TTC549 (cell line): ENCODE results near the gene IL36B.

Source experiments
- FAIRE-seq: peaks from 2 replicates; lab custom pipeline; 2012; peaks lifted over from hg19 to GRCh38; lab: Jason Lieb, UNC

The IL36B gene

GRCh38 chr2:113050921-113051895 is 1.5 kb downstream of the IL36B start:
- FAIRE-seq = no peak

- no peak for FAIRE-seq
These were observed 6.2 kb downstream of the IL36B start for GRCh38 chr2:113046465-113046864.

GRCh38 chr2:113041871-113042270 is 10.8 kb downstream of the IL36B start:
- FAIRE-seq = no peak

- no peak for FAIRE-seq
These were observed 12.9 kb downstream of the IL36B start for GRCh38 chr2:113039719-113040118.

GRCh38 chr2:113039158-113039557 is 13.5 kb downstream of the IL36B start:
- FAIRE-seq = no peak

GRCh38 chr2:113038291-113038690 is 14.4 kb downstream of the IL36B start:
- FAIRE-seq = no peak

GRCh38 chr2:113036763-113037162 is 15.9 kb downstream of the IL36B start:
- FAIRE-seq = no peak

GRCh38 chr2:113034016-113034415 is 18.7 kb downstream of the IL36B start:
- FAIRE-seq = no peak

- FAIRE-seq = no peak
These were observed 19.9 kb downstream of the IL36B start for GRCh38 chr2:113032737-113033136.

- no peak for FAIRE-seq
These were observed 24.6 kb downstream of the IL36B start for GRCh38 chr2:113028112-113028511.

- FAIRE-seq = no peak
These were observed 25.0 kb downstream of the IL36B start for GRCh38 chr2:113027691-113028090.

GRCh38 chr2:113025737-113026136 is 26.9 kb downstream of the IL36B start:
- no peak for FAIRE-seq

- FAIRE-seq = no peak
These were observed 27.9 kb downstream of the IL36B start for GRCh38 chr2:113024764-113025163.

GRCh38 chr2:113021312-113021711 is 31.4 kb downstream of the IL36B start:
- FAIRE-seq = no peak

- FAIRE-seq = no peak
These were observed 34.2 kb downstream of the IL36B start for GRCh38 chr2:113018509-113018908.

- FAIRE-seq = no peak
These were observed 37.0 kb downstream of the IL36B start for GRCh38 chr2:113015655-113016054.

- no peak for FAIRE-seq
These were observed 37.6 kb downstream of the IL36B start for GRCh38 chr2:113015042-113015441.

GRCh38 chr2:113014067-113014466 is 38.6 kb downstream of the IL36B start:
- FAIRE-seq = no peak

- no peak for FAIRE-seq
These were observed 39.4 kb downstream of the IL36B start for GRCh38 chr2:113013336-113013661.

GRCh38 chr2:113012436-113013335 is 40.0 kb downstream of the IL36B start:
- FAIRE-seq = no peak

GRCh38 chr2:113011108-113011507 is 41.6 kb downstream of the IL36B start:
- FAIRE-seq = no peak

GRCh38 chr2:113010088-113010487 is 42.6 kb downstream of the IL36B start:
- no peak for FAIRE-seq

- no peak for FAIRE-seq
These were observed 43.0 kb downstream of the IL36B start for GRCh38 chr2:113009622-113010021.
